ENCODE data around the gene TNFRSF1A.
A peak's percentile ranks its signal among the peaks of the same experiment; 100 is the strongest.

The TNFRSF1A gene

DNA sequence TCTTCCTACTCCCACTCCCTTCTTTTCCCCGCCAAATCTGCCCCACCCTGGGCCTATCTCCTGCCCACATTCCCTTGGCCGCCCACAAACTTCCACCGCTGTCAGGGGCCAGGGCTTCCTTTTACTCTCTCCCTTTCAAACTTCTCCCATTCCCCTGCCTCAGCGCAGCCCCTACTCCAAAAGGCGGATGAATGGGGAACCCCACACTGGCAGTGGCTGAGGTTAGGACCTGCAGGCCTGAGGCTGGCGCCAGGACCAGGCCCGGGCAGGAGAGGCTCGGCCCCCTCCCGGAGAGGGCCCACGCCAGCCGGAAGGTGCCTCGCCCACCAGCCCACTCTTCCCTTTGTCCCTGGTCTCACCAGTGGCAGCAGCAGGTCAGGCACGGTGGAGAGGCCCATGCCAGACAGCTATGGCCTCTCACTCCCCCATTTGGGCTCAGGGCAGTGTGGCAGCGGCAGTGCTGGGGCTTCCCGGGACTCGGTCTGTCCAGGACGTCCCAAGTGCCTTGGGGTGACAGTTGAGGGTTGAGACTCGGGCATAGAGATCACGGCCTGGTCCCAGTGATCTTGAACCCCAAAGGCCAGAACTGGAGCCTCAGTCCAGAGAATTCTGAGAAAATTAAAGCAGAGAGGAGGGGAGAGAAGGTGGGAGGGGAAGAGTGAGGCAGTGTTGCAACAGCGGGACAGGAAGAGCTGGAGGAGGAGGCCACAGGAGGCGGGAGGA, at the start of gene TNFRSF1A:
Gene TNFRSF1A (minus strand): TSS at position 660 of the 723 bp plus-strand sequence. CDS start 262 bp downstream, at position 398.
- DNase-seq, result peak; percentile 81

- DNase-seq, result no peak
Measured at GRCh38 chr12:6391013-6391412, 49.1 kb upstream of the TNFRSF1A start.

DNA sequence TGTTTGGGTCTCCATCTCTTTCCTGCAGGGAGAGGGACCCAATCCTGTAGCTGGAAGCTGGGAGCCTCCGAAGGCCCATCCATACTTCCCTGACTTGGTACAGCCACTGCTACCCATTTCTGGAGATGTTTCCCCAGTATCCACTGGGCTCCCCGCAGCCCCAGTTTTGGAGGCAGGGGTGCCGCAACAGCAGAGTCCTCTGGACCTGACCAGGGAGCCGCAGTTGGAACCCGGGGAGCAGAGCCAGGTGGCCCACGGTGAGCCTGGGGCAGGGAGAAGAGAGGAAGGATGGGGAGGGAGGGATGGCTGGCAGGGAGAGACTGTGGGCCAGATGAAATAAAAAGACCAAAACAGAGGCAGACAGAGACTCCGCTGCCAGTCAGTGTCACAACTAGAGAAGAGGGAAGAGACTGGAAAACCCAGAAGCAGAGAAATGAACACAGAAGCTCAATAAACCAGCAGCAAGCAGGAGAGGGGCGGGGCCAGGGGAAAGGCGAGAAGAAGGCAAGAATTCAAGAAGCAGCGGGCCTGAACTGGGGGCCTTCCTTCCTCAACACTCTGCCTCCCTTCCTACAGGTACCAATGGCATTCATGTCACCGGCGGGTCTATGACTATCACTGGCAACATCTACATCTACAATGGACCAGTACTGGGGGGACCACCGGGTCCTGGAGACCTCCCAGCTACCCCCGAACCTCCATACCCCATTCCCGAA, 48.4 kb upstream of the TNFRSF1A start:
- DNase-seq, result no peak

- no peak for DNase-seq
Measured at GRCh38 chr12:6387541-6387940, 45.7 kb upstream of the TNFRSF1A start.

DNA sequence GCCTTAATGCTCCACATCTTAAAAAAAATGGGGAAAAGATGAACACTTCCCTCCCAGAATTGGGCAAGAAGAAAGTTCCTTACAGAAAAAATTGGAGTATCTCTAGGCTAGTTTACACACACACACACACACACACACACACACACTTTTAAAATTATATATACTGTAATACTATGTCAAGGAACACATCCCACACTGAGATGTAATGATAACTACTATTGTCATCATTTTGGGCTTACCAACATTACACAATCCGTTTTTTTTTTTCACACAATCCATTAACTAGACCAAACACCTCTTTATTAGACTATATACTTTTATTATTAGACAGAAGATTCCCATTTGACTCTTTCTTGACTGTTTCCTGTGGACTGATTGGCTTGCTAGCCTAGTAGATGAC, 44.6 kb upstream of the TNFRSF1A start:
- DNase-seq, result no peak

- DNase-seq, result no peak
Measured at GRCh38 chr12:6386038-6386437, 44.2 kb upstream of the TNFRSF1A start.

DNA sequence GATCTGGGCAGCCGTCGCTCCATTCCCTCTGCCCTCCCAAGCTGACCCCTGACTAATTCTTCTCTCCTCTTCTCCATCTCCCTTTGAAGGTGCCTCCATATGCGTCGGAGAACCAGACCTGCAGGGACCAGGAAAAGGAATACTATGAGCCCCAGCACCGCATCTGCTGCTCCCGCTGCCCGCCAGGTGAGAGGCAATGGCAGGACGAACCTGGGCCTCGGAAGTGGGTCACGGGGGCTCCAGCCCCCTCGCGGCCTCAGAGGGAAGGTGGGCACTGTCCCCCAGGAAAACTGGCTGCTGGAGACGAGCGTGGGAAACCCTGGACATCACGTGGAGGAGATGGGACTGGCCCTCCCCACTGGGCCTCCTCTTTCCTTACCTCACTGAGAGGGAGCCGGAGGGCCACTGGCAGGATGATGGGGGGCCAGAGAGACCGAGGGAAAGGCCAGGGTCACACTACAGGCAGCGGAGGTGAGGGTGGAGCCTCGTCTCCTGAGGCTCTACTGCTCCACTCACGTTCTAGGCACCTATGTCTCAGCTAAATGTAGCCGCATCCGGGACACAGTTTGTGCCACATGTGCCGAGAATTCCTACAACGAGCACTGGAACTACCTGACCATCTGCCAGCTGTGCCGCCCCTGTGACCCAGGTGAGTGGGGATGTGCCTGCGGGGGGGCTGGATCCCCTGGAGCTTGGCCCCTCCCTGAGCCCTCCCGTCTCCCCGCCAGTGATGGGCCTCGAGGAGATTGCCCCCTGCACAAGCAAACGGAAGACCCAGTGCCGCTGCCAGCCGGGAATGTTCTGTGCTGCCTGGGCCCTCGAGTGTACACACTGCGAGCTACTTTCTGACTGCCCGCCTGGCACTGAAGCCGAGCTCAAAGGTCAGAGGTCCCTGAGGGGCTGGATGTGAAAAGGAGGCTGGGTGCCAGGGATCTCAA, 42.9 kb upstream of the TNFRSF1A start:
- DNase-seq, result no peak

DNA sequence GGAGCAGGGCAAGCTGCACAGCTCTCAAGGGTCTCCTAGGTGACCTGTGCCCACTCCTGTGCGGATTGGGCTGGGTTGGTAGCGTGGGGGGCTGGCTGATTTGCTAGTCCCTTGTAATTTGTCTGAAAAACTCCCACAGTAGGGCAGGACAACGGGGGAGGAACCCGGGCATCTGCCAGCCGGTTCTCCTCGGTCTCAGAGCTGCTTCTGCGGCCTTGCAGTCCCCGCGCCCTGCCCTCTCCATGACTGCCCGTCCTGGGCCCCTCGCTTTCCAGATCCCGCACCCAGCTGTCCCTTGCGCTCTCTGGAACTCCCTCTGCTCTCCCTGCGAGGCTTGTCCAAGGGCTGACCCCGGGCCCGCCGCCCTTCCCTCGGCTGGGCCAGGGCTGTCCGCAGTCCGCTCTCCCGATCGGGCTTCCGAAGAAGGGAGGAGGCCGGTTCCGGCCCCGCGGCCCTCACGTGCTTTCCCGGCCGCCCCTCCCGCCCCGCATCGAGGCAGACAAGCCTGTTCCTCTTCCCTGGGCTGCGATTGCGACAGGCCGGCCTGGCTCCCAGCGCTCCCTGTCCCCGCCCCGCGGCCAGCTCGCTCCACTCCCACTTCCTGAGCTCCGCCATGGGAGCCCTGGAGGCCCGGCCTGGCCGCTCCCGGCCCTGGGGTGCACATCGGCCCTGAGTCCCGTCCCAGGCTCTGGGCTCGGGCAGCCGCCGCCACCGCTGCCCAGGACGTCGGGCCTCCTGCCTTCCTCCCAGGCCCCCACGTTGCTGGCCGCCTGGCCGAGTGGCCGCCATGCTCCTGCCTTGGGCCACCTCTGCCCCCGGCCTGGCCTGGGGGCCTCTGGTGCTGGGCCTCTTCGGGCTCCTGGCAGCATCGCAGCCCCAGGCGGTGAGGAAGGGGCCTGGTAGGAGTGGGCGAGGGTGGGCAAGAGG, 42.0 kb upstream of the TNFRSF1A start, which contains the start of gene LTBR:
Gene LTBR (plus strand): TSS at position 591 of the 927 bp plus-strand sequence. CDS start 197 bp downstream, at position 788.
- peak; percentile 94 for DNase-seq

GRCh38 chr12:6382982-6383381, 41.1 kb upstream of the TNFRSF1A start:
- no peak for DNase-seq

DNA sequence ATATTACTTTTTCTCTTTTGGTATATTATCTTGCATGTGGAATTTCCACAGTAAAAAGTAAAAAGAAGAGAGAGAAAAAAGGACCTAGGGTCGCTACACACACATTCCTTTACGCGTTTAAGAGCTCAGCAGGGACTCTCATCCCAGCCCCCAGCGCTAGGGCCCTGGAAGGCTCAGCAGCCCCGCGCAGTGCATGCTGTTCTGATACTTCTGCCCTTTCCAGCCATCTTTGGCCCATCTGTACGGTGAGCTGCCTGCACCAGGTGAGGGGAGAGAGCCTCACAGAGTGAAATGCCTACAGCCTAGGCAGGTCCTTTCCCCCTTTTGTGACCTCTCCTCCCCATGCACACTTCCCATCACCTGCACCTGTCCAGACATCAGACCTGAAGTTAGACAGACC, 40.5 kb upstream of the TNFRSF1A start:
- no peak for DNase-seq

DNA sequence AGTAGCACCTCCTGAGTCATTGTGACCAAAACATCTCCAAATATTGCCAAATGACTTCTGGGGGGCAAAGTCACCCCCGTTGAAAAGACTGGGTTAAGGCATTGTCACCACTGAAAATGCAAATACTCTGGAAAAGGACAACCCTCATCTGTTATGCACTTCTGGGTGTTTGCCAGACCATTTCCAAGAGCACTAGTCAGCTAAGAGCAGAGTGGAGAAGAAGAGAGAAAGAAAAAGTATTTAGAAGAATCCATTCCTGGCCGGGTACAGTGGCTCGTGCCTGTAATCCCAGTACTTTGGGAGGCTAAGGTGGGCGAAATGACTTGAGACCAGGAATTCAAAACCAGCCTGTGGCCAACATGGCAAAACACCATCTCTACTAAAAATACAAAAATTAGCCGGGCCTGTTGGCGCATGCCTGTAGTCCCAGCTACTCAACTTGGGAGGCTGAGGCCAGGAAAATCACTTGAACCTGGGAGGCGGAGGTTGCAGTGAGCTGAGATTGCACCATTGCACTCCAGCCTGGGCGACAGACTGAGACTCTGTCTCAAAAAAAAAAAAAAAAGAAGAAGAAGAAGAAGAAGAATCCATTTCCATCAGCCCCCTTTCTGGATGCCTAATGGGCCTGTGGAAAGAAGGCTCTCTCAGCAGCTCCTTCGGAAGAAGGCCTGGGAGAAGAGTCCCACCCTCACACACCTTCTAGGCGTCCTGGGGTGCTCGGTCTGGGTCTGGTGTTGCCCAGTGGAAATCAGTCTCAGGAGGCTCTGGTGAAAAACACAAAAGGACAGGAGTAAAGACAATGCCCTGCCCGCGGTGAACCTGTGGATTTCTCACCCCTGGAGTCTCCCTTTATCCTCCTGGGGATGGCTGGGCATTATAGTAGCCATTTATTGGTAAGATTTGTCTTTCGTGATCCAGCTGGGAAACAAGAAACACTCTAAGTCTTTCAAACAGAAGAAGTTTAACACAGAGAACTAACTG, 38.6 kb upstream of the TNFRSF1A start:
- DNase-seq, result no peak

GRCh38 chr12:6378709-6379472, 37.0 kb upstream of the TNFRSF1A start:
- DNase-seq, result no peak

DNA sequence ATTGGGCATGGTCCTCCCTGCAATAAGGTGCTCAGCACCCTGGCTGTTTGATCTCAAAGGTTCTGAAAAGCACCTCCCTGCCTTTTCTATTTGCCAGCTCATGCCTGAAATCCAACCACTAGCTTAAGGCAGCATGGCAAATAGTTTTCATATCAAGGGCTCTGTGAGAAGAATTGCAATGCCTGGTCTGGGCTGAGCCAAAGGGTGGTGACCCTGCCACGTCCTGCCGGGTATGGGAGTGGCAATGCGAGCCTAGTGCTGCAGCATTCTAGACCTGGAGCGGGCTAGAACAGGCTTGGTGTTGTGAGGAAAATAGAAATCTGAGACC, 35.8 kb upstream of the TNFRSF1A start:
- DNase-seq, result no peak

DNA sequence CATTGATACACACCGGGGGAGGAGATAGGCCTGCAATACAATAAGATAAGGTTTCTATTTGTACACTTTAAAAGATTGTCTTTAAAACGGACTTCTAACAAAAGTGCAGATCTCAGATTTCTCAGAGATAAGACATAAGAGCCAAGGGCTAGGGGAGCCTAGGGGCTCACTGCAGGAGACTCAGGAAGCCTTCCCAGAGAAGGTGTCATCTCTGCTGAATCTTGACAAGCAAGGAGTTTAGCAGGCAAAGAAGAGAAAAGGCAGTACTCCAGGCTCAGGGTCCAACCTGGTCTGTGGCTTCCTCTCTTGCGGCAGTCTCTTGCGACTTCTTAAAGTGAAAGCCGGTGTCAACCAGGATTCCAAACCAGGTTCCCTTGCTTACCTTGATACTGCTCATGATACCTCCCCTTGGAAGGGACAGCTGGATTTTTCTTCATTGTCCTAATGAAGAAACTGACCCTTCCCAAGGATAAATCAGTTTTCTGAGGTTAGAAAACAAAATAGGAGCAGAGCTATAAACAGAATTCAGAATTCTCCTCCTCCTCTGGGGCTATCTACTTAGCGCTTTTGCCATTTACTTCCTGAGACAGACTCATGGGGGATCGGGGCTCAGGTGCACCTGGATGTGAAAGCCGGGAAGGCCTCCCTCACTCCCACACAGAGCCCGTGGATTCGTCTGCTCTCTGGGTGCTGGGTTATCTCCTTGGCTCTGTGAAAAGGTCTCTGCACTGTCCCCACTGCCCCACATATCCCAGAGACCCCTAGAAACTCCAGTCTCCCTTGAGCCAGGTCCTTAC, 35.2 kb upstream of the TNFRSF1A start:
- DNase-seq, result no peak

DNA sequence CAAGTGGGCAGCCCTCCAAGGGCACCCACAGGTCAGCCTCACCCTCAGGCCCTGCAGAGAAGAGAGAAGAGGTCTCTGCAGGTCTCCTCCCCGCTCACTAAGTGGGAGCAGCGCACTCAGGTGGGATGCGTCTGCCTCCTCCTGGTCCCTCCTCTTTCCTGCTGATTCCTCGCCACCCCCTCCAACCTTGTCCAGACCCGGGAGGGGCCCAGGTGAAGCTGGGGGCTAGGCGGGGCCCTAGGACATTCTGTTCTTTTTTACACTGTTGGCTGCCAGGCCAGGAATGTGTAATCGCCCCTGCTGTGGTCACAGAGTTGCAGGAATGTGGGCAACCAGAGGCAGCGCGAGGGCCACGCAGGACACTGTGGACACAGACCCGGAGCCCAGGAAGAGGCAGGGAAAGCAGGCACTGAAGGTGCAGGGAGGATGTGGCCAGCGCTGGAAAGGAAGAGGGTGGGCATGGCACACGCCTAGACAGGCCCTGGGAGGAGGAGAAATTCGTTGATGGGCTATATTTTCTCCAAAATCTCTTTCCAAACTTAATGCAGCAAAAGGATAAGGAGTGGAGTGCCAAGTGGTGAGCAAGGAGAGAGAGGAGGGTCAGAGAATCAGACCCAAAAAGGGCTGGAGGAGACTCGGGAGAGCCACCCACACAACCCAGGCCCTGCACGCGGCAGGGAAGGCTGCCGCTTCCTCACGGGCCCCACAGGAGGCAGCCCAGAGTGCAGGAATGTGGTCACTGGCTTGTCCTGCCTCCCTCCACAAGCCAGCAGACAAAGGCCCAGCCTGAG, 34.4 kb upstream of the TNFRSF1A start:
- DNase-seq, result peak; percentile 65

GRCh38 chr12:6375269-6376078, 33.6 kb upstream of the TNFRSF1A start, which contains the start of gene SCNN1A:
TSS of gene SCNN1A (minus strand) at chr12:6375563. CDS start at chr12:6374783, 780 bp downstream.
- DNase-seq, result no peak

DNA sequence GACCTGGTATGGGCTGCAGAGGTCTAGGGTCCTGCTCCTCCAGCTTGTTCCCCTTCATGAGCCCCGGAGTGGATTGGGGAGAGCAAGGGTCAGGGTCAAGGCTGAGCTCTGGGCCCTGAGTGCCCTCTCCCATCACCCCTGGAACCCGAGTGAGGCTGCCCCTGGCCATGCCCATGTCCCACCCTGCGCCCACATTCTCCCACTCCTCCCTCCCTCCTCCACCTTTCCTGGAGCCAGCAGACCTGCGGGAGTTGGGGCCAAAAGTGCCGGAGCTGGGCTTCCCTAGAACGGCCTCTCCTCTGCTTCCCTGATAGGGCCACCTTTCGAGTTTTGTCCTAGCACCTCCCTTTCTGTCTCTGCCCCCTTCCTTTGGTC, 32.9 kb upstream of the TNFRSF1A start:
- no peak for DNase-seq
